CD14-positive monocyte (primary cell): Measurements from ENCODE around the gene WDR43. TPM values are rescaled to one million over a fixed set of nuclear protein-coding genes. Genes with fewer than 3 reads are reported as not detected.

Experiments
- DNase-seq, 3 donors: peaks; one replicate each; pipeline ENCODE4 v3.0.0-alpha.2; 2011 to 2022
- H2AFZ ChIP-seq: 2 replicates; pipeline ENCODE4 v1.6.0; 2012; ENCODE audit warnings: mild to moderate bottlenecking, low read depth, low read length, inconsistent platforms; ENCODE audit not compliant: insufficient read depth, poor library complexity, severe bottlenecking
- H3K27ac ChIP-seq, 2 donors: 1 replicate in 1 of 2; 2 replicates in 1 of 2; pipeline ENCODE4 v1.5.1; 2012 to 2013; ENCODE audit warnings: low read length in 2 of 2, control low read depth in 1 of 2, inconsistent platforms in 1 of 2, low read depth in 1 of 2, mild to moderate bottlenecking in 1 of 2
- H3K27me3 ChIP-seq, 2 donors: one replicate each; pipeline versions ENCODE4 v1.6.0 to v1.6.1; 2011 to 2013; ENCODE audit warnings: low read length in 2 of 2; ENCODE audit not compliant: control insufficient read depth in 2 of 2, insufficient read depth in 2 of 2
- H3K36me3 ChIP-seq, 2 donors: replicated peaks in 1 of 2; 1 replicate in 1 of 2; 2 replicates in 1 of 2; pipeline versions ENCODE4 v1.5.1 to v1.6.1; 2012 to 2013; ENCODE audit warnings: low read length in 2 of 2, control low read depth in 1 of 2, inconsistent platforms in 1 of 2, mild to moderate bottlenecking in 1 of 2; ENCODE audit not compliant: insufficient read depth in 2 of 2, control insufficient read depth in 1 of 2
- H3K4me1 ChIP-seq, 2 donors: 1 replicate in 1 of 2; 2 replicates in 1 of 2; pipeline versions ENCODE4 v1.5.1 to v1.6.1; 2012 to 2013; ENCODE audit warnings: low read length in 2 of 2, control low read depth in 1 of 2, inconsistent platforms in 1 of 2, mild to moderate bottlenecking in 1 of 2, moderate library complexity in 1 of 2; ENCODE audit not compliant: insufficient read depth in 2 of 2, control insufficient read depth in 1 of 2
- H3K4me2 ChIP-seq: replicated peaks from 2 replicates; pipeline ENCODE3; 2012; ENCODE audit warnings: low read length, moderate library complexity, mild to moderate bottlenecking; ENCODE audit not compliant: poor library complexity, severe bottlenecking; ENCODE audit errors: extremely low read depth
- H3K4me3 ChIP-seq, 3 experiments: fragments of 200-600 bp in 1 of 3; sonication (generic) in 1 of 3; replicated peaks in 1 of 3; 1 replicate in 2 of 3; 2 replicates in 1 of 3; pipeline ENCODE4 v1.5.1; 2011 to 2013; ENCODE audit warnings: low read length in 3 of 3, mild to moderate bottlenecking in 3 of 3, control low read depth in 2 of 3, low read depth in 2 of 3, inconsistent platforms in 1 of 3, moderate library complexity in 1 of 3
- H3K79me2 ChIP-seq: 2 replicates; pipeline ENCODE4 v1.6.0; 2012; ENCODE audit warnings: mild to moderate bottlenecking, control low read depth, inconsistent platforms, low read length, moderate library complexity; ENCODE audit not compliant: insufficient read depth
- H3K9ac ChIP-seq: 2 replicates; pipeline ENCODE4 v1.6.0; 2017; ENCODE audit warnings: low read length, mild to moderate bottlenecking; ENCODE audit not compliant: insufficient read depth, poor library complexity, severe bottlenecking
- H3K9me3 ChIP-seq, 2 donors: replicated peaks in 1 of 2; 1 replicate in 1 of 2; 2 replicates in 1 of 2; pipeline versions ENCODE4 v1.5.1 to v1.6.1; 2012 to 2013; ENCODE audit warnings: low read length in 2 of 2, control low read depth in 1 of 2; ENCODE audit not compliant: control insufficient read depth in 1 of 2, insufficient read depth in 1 of 2
- H4K20me1 ChIP-seq: 2 replicates; pipeline ENCODE4 v1.6.0; 2012; ENCODE audit warnings: mild to moderate bottlenecking, low read length, control low read depth, moderate library complexity; ENCODE audit not compliant: insufficient read depth
- H3K27ac Mint-ChIP-seq, 7 donors: one replicate each; pipeline ENCODE4 v1.8.0; 2020; ENCODE audit warnings: mild to moderate bottlenecking in 7 of 7, mixed read lengths in 7 of 7, moderate library complexity in 6 of 7, inconsistent platforms in 2 of 7
- H3K27me3 Mint-ChIP-seq, 3 donors: one replicate each; pipeline ENCODE4 v1.8.0; 2021 to 2022; ENCODE audit warnings: low read depth in 3 of 3, mild to moderate bottlenecking in 3 of 3, mixed read lengths in 3 of 3, moderate library complexity in 3 of 3, inconsistent platforms in 1 of 3
- H3K36me3 Mint-ChIP-seq, 2 donors: one replicate each; pipeline ENCODE4 v1.8.0; 2020; ENCODE audit warnings: mixed read lengths in 2 of 2, inconsistent platforms in 1 of 2, mild to moderate bottlenecking in 1 of 2
- H3K4me1 Mint-ChIP-seq: one replicate; pipeline ENCODE4 v1.8.0; 2020; ENCODE audit warnings: mild to moderate bottlenecking, mixed read lengths
- H3K4me3 Mint-ChIP-seq, 2 donors: one replicate each; pipeline ENCODE4 v1.8.0; 2020; ENCODE audit warnings: mild to moderate bottlenecking in 2 of 2, mixed read lengths in 2 of 2, moderate library complexity in 1 of 2
- H3K9me3 Mint-ChIP-seq, 7 donors: one replicate each; pipeline ENCODE4 v1.8.0; 2020 to 2022; ENCODE audit warnings: mixed read lengths in 7 of 7, mild to moderate bottlenecking in 6 of 7, moderate library complexity in 6 of 7, inconsistent platforms in 2 of 7
- CTCF ChIP-seq: fragments of 200-600 bp; IDR thresholded peaks from one replicate; pipeline ENCODE4 v1.8.0; 2022; ENCODE audit warnings: antibody characterized with exemption, mild to moderate bottlenecking
- WGBS: methylation state at CpG from one replicate; pipeline ENCODE4 v1.1.5; 2013; ENCODE audit warnings: missing lambda C conversion rate; ENCODE audit not compliant: insufficient coverage; 5-methylcytosine and 5-hydroxymethylcytosine counted together
- intact Hi-C, 2 donors: fragments of 100-400 bp; cut with micrococcal nuclease; formaldehyde crosslinking; loops; one replicate each; pipeline versions ENCODE4 v1.15.0 to v1.15.1; 2023
- polyA plus RNA-seq, 3 donors: library from polyadenylated mRNA; depleted of rRNA in 1 of 3; unstranded in 2 of 3; stranded (reverse) in 1 of 3; fragments of 300-500 nt in 2 of 3; fragments of >200 nt in 1 of 3; fragmentation: Illumina TruSeq in 2 of 3; gene quantifications; 1 replicate in 2 of 3; 2 replicates in 1 of 3; pipeline ENCODE4 v1.2.3, GENCODE V29; 2012 to 2021

The WDR43 gene
- polyA plus RNA-seq, 3 donors, result 12.2 to 19.2 (median 16.1) TPM

DNA sequence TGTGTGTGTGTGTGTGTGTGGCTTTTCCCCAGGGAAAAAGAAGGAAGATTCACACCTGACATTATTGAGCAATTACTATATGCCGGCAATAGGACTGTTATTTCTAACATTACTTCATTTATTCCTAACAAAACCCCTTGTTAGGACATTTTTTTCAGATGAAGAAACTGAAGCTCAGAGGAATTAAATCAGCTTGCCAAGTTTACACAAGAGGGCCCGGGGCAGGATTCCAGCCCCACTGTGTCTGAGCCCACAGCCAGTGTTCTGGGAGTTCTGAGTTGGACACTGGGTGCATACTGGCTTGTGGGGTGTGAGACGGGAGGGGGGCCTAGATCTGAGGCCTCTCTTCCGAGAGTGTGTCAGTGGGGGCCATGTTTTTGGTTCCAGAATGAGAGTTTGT is 96.6 kb downstream of the WDR43 start:
- H3K36me3 ChIP-seq, result no peaks in the 10 kb centered on the region
- no peaks in the 10 kb centered on the region for H3K9me3 ChIP-seq
- no peak overlapping the region for H2AFZ ChIP-seq
- Mint-ChIP-seq H3K4me1 (peaks cover 5% of the 10 kb centered on the region), H3K27me3 (peaks cover 0 to 7% (median 2%) of the 10 kb centered on the region in 3 donors), H3K4me3 (no peak overlapping the region), H3K9me3 (peaks cover 0 to 3% (median 0%) of the 10 kb centered on the region in 7 donors), H3K36me3 (no peaks in the 10 kb centered on the region), H3K27ac (no peak overlapping the region)
- H3K27ac ChIP-seq, result no peak overlapping the region
- no peak for DNase-seq
- no peak overlapping the region for H3K9ac ChIP-seq
- no peaks in the 10 kb centered on the region for H4K20me1 ChIP-seq
- no peak for TF ChIP-seq CTCF
- H3K4me3 ChIP-seq, result no peak overlapping the region
- intact Hi-C loops, result no loop called here
- H3K4me1 ChIP-seq, result no peaks in the 10 kb centered on the region
- H3K27me3 ChIP-seq, result no peaks in the 10 kb centered on the region
- H3K79me2 ChIP-seq, result no peaks in the 10 kb centered on the region
- 86% methylated on average over 2 of the region's 4 CpGs for WGBS
- no peak overlapping the region for H3K4me2 ChIP-seq

GRCh38 chr2:28991460-28991859 is 97.0 kb downstream of the WDR43 start:
- H3K36me3 Mint-ChIP-seq, result no peaks in the 10 kb centered on the region

More at GRCh38 chr2:28991460-28991859, 97.0 kb downstream of the WDR43 start:
- Mint-ChIP-seq H3K27ac (no peak overlapping the region), H3K9me3 (peaks cover 0 to 3% (median 0%) of the 10 kb centered on the region in 7 donors), H3K4me3 (no peak overlapping the region), H3K4me1 (peaks cover under 1% of the 10 kb centered on the region), H3K27me3 (peaks cover 0 to 7% (median 2%) of the 10 kb centered on the region in 3 donors)
- Histone ChIP-seq H2AFZ (no peak overlapping the region), H3K36me3 (no peaks in the 10 kb centered on the region), H3K27ac (no peak overlapping the region), H4K20me1 (no peaks in the 10 kb centered on the region), H3K9ac (no peak overlapping the region), H3K27me3 (no peaks in the 10 kb centered on the region), H3K79me2 (no peaks in the 10 kb centered on the region), H3K9me3 (no peaks in the 10 kb centered on the region), H3K4me3 (no peak overlapping the region), H3K4me2 (no peak overlapping the region), H3K4me1 (no peaks in the 10 kb centered on the region)
- WGBS, result 95% methylated on average over 4 of the region's 9 CpGs
- TF ChIP-seq CTCF, result no peak
- intact Hi-C loops, result no loop called here
- no peak for DNase-seq
